Natural killer cell (primary cell): ENCODE measurements around the gene BORCS8. TPM values are rescaled to one million over a fixed set of nuclear protein-coding genes. Genes with fewer than 3 reads are reported as not detected.

Experiments used
- ATAC-seq, 3 donors: fragments of 150-1000 bp in 2 of 3; fragments of 200-7000 bp in 1 of 3; cut with Tn5 transposase; 1 replicate in 1 of 3; 2 replicates in 2 of 3; pipeline ENCODE4 v1.10.0; 2021; ENCODE audit warnings: mild to moderate bottlenecking in 2 of 3, moderate library complexity in 2 of 3
- DNase-seq, 2 donors: peaks; one replicate each; pipeline versions ENCODE4 v3.0.0 to v3.0.0-alpha.2; 2013 to 2021; ENCODE audit warnings: mixed read lengths in 1 of 2
- H3K27ac ChIP-seq: one replicate; pipeline ENCODE4 v1.5.1; 2013; ENCODE audit warnings: mild to moderate bottlenecking, low read length
- H3K27me3 ChIP-seq: one replicate; pipeline ENCODE4 v1.6.1; 2013; ENCODE audit warnings: low read length; ENCODE audit not compliant: control insufficient read depth, insufficient read depth
- H3K36me3 ChIP-seq: one replicate; pipeline ENCODE4 v1.6.1; 2013; ENCODE audit warnings: low read length; ENCODE audit not compliant: control insufficient read depth, insufficient read depth
- H3K4me1 ChIP-seq: one replicate; pipeline ENCODE4 v1.6.1; 2013; ENCODE audit warnings: low read length; ENCODE audit not compliant: control insufficient read depth, insufficient read depth
- H3K4me3 ChIP-seq: one replicate; pipeline ENCODE4 v1.5.1; 2013; ENCODE audit warnings: low read length
- H3K9me3 ChIP-seq: one replicate; pipeline ENCODE4 v1.6.1; 2013; ENCODE audit warnings: low read length; ENCODE audit not compliant: control insufficient read depth, insufficient read depth
- H3K27ac Mint-ChIP-seq, 2 donors: one replicate each; pipeline ENCODE4 v1.8.0; 2022; ENCODE audit warnings: mild to moderate bottlenecking in 2 of 2, mixed read lengths in 2 of 2, moderate library complexity in 1 of 2
- H3K27me3 Mint-ChIP-seq, 2 donors: one replicate each; pipeline ENCODE4 v1.8.0; 2022; ENCODE audit warnings: low read depth in 2 of 2, mixed read lengths in 2 of 2
- H3K36me3 Mint-ChIP-seq: one replicate; pipeline ENCODE4 v1.8.0; 2022; ENCODE audit warnings: mixed read lengths
- H3K4me1 Mint-ChIP-seq, 2 donors: one replicate each; pipeline ENCODE4 v1.8.0; 2022; ENCODE audit warnings: mixed read lengths in 2 of 2
- H3K4me3 Mint-ChIP-seq: one replicate; pipeline ENCODE4 v1.8.0; 2022; ENCODE audit warnings: mild to moderate bottlenecking, moderate library complexity, mixed read lengths
- H3K9me3 Mint-ChIP-seq, 2 donors: one replicate each; pipeline ENCODE4 v1.8.0; 2022; ENCODE audit warnings: mixed read lengths in 2 of 2
- CTCF ChIP-seq: fragments of 200-600 bp; IDR thresholded peaks from one replicate; pipeline ENCODE4 v1.8.0; 2022; ENCODE audit warnings: antibody characterized with exemption
- WGBS: methylation state at CpG from one replicate; pipeline ENCODE4 v1.1.7; 2013; ENCODE audit warnings: missing lambda C conversion rate; ENCODE audit not compliant: insufficient coverage; 5-methylcytosine and 5-hydroxymethylcytosine counted together
- intact Hi-C: fragments of 100-400 bp; cut with micrococcal nuclease; formaldehyde crosslinking; loops from one replicate; pipeline ENCODE4 v1.14.2; 2022
- total RNA-seq, 4 donors: library from RNA; stranded (reverse); fragments of 120-200 nt in 1 of 4; gene quantifications; one replicate each; pipeline versions ENCODE4 v1.2.3 to v1.2.4, GENCODE V29; 2013 to 2022

Gene BORCS8
- total RNA-seq, 3 donors from 2014 or later (not counting 1 experiment from before 2014, with no cell fraction given) = 28.2 to 42.4 (median 33.2) TPM

- no peak for TF ChIP-seq CTCF
- ATAC-seq (no peak), DNase-seq (no peak)
- H3K36me3 ChIP-seq = no peaks in the 10 kb centered on the region
- peaks cover 0 to 14% of the 10 kb centered on the region in 2 donors for H3K27me3 Mint-ChIP-seq
- no peaks in the 10 kb centered on the region for H3K36me3 Mint-ChIP-seq
- peaks cover 17% of the 10 kb centered on the region for H3K9me3 ChIP-seq
- no peak overlapping the region for H3K4me3 Mint-ChIP-seq
- no peak overlapping the region for H3K4me3 ChIP-seq
- peaks cover 2% of the 10 kb centered on the region for H3K27me3 ChIP-seq
- intact Hi-C loops = no loop called here
- H3K4me1 Mint-ChIP-seq = no peaks in the 10 kb centered on the region
- H3K27ac Mint-ChIP-seq = no peak overlapping the region
- H3K4me1 ChIP-seq = no peaks in the 10 kb centered on the region
- peaks cover 2 to 3% of the 10 kb centered on the region in 2 donors for H3K9me3 Mint-ChIP-seq
- H3K27ac ChIP-seq = no peak overlapping the region
- 84% methylated on average over 18 of the region's 18 CpGs for WGBS
Measured at GRCh38 chr19:19238126-19238894, 46.4 kb upstream of the BORCS8 start.

GRCh38 chr19:19236173-19236572 is 44.2 kb upstream of the BORCS8 start:
- H3K36me3 ChIP-seq = no peaks in the 10 kb centered on the region
- no peak overlapping the region for H3K4me3 Mint-ChIP-seq
- H3K36me3 Mint-ChIP-seq = no peaks in the 10 kb centered on the region
- peaks cover 2 to 3% of the 10 kb centered on the region in 2 donors for H3K9me3 Mint-ChIP-seq
- no peak overlapping the region for H3K27ac Mint-ChIP-seq
- peaks cover 2% of the 10 kb centered on the region for H3K27me3 ChIP-seq
- H3K27me3 Mint-ChIP-seq = peaks cover 0 to 17% of the 10 kb centered on the region in 2 donors
- no peak overlapping the region for H3K4me3 ChIP-seq
- H3K4me1 ChIP-seq = no peaks in the 10 kb centered on the region
- no peak overlapping the region for H3K27ac ChIP-seq
- no peaks in the 10 kb centered on the region for H3K4me1 Mint-ChIP-seq
- peaks cover 19% of the 10 kb centered on the region for H3K9me3 ChIP-seq
- DNase-seq (no peak), ATAC-seq (no peak)
- intact Hi-C loops = no loop called here
- no peak for TF ChIP-seq CTCF

- WGBS = 92% methylated on average over 2 of the region's 2 CpGs
- ATAC-seq (no peak), DNase-seq (no peak)
Measured at GRCh38 chr19:19234220-19234816, 42.4 kb upstream of the BORCS8 start.

More at GRCh38 chr19:19234220-19234816, 42.4 kb upstream of the BORCS8 start:
- no peaks in the 10 kb centered on the region for H3K36me3 Mint-ChIP-seq
- H3K36me3 ChIP-seq = no peaks in the 10 kb centered on the region
- no peak for TF ChIP-seq CTCF
- intact Hi-C loops = no loop called here
- H3K9me3 Mint-ChIP-seq = peaks cover 2 to 3% of the 10 kb centered on the region in 2 donors
- no peaks in the 10 kb centered on the region for H3K4me1 ChIP-seq
- H3K4me3 Mint-ChIP-seq = no peak overlapping the region
- no peak overlapping the region for H3K27ac ChIP-seq
- peaks cover 19% of the 10 kb centered on the region for H3K9me3 ChIP-seq
- H3K27me3 Mint-ChIP-seq = peaks cover 0 to 12% of the 10 kb centered on the region in 2 donors
- H3K27ac Mint-ChIP-seq = no peak overlapping the region
- H3K27me3 ChIP-seq = no peaks in the 10 kb centered on the region
- H3K4me3 ChIP-seq = no peak overlapping the region
- no peaks in the 10 kb centered on the region for H3K4me1 Mint-ChIP-seq
